ENCODE results near the gene RPS26. TPM values are rescaled to one million over a fixed set of nuclear protein-coding genes. Genes with fewer than 3 reads are reported as not detected.
"Not testable (repeated sequence)": the region's sequence is repeated elsewhere in the genome, so short reads cannot be mapped to it uniquely, and the experiment has no call there.

Gene RPS26
- 31.2 TPM for total RNA-seq

DNA sequence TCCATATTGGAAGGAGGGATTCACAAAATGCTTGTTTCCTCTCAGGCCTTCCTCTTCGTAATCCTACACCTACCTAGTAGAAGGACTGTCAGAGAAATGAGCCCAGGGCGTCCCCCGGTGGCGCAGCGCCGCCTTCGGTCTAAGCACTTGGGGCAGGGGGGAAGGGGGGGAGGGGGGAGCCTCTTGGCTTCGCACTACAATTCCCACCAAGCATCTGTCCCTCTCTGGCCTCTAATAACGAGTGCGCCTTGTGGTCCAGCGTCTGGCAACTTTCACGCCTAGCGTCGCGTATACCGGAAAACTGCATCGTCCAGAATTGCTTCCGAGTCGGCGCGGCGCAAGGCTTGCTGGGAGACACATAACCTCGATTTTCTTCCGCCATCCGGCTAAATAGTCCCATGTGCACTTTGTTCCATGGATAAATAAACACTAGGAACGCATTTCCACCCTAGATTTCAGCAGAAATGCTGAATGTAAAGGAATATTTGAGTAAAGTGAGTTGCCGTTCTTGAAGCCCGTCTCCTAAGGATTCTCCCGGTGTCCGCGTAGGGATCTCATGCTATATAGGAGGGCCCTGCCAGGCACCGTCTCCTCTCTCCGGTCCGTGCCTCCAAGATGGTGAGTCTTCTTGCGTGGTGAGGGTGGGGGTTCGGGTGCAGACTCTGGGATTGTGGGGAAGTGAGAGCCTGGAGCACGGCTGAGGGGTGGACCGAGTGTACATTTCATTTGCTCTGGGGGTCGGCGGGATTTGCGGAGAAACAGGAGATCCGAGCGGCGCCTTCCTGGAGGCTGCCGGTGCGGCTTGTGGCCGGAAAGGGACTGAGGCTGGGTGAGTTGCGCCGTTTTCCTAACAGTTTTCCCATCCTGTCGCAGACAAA, at the start of gene RPS26:
RPS26 (plus strand) TSS at position 367 of the 878 bp plus-strand sequence; CDS start at position 616, 249 bp downstream.
- ATAC-seq (peak; percentile 88), DNase-seq (ENCODE audit: low spot score) (peak; percentile 94)

DNA sequence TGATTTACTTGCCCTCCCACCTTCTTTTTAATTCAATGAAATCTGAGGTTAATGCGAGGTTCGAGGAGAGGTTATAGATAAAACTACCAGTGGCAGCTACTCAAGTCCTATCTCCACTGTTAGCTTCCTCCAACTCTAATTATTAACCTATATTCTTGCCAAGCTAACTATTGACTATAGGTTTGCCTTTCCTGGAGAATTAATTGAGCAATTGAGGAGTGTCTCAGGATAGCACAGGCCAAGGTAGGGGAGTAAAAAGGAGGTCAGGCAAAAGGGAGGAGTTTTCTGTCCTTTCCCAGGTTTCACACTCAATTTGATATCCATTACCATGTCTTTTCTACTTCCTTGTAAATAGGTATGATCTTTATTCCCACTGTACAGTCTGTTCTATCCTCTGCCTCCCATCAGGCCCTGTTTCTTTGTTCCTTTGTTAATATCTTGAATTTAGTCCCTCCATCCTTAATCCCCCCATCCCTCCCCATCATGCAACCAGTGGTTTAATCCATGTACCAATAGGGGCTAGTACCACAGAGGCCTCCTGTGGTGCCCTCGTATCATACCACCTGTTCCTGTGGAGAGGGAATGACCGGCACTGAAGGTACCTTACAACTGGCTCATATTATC, 48.4 kb upstream of the RPS26 start:
- ATAC-seq = no peak
- no peak for DNase-seq (ENCODE audit: low spot score)

- ATAC-seq (peak; percentile 4), DNase-seq (ENCODE audit: low spot score) (no peak)
Observed at GRCh38 chr12:55995366-55995765, 46.4 kb upstream of the RPS26 start.

GRCh38 chr12:55996201-55996714, 45.5 kb upstream of the RPS26 start:
- ATAC-seq (peak; percentile 59), DNase-seq (ENCODE audit: low spot score) (peak; percentile 64)

- ATAC-seq (peak; percentile 92), DNase-seq (ENCODE audit: low spot score) (peak; percentile 98)
Observed at GRCh38 chr12:55996715-55997534, 44.8 kb upstream of the RPS26 start, which contains the start of gene SUOX. Gene SUOX, plus strand, starts transcription at chr12:55997276. Its CDS starts 4,946 bp downstream, at chr12:56002222.

DNA sequence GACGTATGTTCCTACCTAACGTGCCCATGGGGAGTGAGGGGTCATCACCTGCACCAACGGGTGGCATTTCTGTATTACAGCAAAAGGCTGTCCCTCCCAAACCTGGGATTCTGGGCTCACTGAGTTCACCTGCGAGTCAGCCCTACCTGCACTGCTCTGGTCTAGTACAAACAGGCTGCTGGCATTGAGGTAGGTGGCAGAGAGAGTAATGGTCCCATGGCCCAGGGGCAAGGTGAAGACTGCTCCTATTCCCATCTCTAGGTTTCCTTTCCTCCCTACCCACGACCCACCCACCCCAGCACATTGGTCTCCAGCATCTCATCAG, 44.2 kb upstream of the RPS26 start:
- DNase-seq (ENCODE audit: low spot score) (no peak), ATAC-seq (peak; percentile 49)

- ATAC-seq; DNase-seq (ENCODE audit: low spot score): not testable (repeated sequence)
Observed at GRCh38 chr12:55999522-55999921, 42.2 kb upstream of the RPS26 start.

- not testable (repeated sequence) for ATAC-seq
Observed at GRCh38 chr12:55999999-56000540, 41.6 kb upstream of the RPS26 start.

DNA sequence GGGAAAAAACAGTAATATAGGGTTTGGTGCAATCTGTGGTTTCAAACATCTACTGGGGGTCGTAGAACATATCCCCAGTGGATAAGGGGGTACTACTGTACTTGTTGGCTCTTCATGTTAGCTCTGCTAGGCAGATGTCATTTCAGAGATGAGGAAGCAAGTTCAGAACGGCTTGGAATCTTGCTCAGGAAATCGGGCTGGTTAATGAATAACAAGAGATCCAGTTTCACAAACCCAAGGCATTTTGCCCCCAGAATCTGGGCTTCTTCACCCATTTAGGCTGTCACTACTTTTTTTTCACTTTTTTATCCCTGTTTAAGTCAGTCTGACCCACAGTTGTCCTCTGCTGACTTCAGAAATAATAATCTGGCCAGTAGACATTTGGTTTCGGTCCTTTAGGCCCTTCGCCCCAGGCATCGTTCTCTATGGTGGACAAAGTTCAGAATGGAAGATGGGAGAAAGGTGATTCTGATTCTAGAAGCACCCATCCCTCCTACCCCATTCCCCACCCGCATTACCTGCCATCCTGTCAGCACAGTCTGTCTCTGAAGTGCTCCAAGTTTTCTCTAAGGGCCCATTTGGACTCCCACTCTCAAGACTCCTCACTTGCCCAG, 40.1 kb upstream of the RPS26 start:
- ATAC-seq = peak; percentile 29

More at GRCh38 chr12:55999999-56000540, 41.6 kb upstream of the RPS26 start:
- DNase-seq (ENCODE audit: low spot score) = not testable (repeated sequence)

DNA sequence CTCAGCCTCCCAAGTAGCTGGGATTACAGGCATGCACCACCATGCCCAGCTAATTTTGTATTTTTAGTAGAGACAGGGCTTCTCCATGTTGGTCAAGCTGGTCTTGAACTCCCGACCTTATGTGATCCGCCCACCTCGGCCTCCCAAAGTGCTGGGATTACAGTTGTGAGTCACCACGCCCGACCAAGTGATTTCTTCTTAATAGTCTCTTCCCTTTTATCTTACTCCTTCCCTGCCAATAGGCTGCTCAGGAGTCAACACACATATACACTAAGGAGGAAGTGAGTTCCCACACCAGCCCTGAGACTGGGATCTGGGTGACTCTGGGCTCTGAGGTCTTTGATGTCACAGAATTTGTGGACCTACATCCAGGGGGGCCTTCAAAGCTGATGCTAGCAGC, 38.3 kb upstream of the RPS26 start:
- not testable (repeated sequence) for DNase-seq (ENCODE audit: low spot score); ATAC-seq

More for the DNA sequence above, 40.1 kb upstream of the RPS26 start:
- DNase-seq (ENCODE audit: low spot score) = no peak

- ATAC-seq (no peak), DNase-seq (ENCODE audit: low spot score) (no peak)
Observed at GRCh38 chr12:56004211-56004610, 37.5 kb upstream of the RPS26 start.

DNA sequence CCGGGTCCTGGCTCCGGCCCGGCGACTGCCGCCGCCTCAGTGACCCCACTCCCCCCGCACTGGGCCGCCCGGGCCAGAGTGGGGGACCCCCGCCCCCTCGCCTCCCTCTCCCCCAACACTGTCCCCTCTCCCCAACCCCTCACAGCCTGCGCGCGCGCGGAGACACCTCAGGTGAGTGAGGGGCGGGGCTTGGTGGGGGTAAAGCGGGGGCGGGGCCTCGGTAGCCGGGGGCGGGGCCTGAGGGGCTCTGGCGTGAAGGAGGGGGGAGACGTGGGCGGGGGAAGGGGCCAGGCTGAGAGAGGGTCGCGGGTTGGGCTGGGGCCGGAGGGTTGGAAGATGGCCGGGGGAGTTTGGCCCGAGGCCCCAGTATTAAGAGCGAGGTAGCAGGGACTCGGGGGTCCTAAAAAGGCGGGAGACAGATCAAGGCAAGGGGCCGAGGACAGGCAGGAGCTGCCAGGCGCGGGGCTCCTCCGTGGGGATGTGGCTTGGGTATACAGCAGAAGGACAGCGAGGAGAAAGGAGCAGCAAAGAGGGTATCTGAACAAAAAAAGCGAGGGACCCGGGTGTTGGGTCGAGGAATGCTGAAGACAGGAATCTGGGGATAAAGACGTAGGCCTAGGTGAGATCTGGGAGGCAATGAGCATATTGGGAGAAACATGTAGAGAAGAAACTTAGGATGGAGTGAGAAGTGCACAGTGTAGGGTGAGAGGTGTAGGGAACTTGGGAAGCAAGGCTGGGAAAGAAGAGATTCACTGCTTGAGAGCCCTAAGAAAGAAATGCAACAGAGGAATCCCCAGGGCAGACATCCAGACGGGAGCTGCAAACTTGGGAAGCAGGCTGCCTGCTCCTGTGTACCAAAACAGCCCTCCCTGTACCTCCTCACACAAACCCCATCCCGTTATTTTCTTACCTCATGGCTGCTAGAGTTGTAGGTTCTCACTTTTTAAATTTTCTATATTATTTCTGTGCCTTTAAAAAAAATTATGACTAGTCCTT, 33.9 kb upstream of the RPS26 start:
- peak; percentile 66 for DNase-seq (ENCODE audit: low spot score)
- ATAC-seq = peak; percentile 85

DNA sequence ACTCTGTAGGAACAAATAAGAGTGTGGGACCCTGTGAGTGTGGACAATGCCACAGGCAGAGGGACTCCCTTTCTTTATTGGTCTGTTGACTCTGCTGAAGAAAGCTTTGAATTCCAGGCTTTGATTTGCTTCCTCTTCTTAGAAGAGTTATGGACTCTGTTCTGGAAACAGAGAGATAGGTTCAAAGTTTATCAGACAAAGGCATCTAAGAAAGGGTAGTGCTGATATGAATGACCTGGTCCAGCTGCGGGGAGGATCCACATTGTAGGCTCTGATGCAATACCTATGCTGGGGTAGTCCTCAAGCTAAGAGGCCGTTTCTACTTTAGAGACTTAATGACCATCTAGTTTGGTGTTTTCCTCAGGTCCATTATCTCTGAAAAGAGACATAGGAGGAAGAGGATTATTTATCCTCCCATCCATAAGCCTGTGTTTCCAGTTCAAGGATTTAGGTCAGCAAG, 31.6 kb upstream of the RPS26 start:
- DNase-seq (ENCODE audit: low spot score) (no peak), ATAC-seq (no peak)

GRCh38 chr12:56011509-56012090, 30.1 kb upstream of the RPS26 start:
- DNase-seq (ENCODE audit: low spot score) = no peak

DNA sequence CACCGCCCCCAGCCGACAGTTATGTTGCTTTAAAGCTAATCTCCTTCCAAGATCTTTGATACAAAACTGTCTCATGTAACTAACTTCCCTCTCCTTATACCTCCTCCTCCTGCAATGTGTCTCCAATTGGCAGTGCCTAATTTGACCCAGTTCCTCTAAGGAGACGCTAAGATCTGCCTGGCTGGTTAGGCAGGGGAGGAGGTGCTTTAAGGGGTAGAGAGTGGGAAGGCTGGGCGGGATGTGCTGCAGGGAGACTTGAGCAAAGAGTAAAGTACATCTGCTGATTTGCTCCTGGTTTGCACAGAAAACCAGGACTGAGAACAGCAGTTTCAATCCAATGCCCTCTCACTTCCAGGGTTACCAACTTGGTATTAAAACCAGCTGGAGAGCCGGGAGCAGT, 28.2 kb upstream of the RPS26 start:
- peak; percentile 78 for ATAC-seq

More at GRCh38 chr12:56011509-56012090, 30.1 kb upstream of the RPS26 start:
- ATAC-seq = no peak

GRCh38 chr12:56014205-56014604, 27.5 kb upstream of the RPS26 start:
- ATAC-seq (no peak), DNase-seq (ENCODE audit: low spot score) (no peak)

More for the DNA sequence above, 28.2 kb upstream of the RPS26 start:
- no peak for DNase-seq (ENCODE audit: low spot score)

DNA sequence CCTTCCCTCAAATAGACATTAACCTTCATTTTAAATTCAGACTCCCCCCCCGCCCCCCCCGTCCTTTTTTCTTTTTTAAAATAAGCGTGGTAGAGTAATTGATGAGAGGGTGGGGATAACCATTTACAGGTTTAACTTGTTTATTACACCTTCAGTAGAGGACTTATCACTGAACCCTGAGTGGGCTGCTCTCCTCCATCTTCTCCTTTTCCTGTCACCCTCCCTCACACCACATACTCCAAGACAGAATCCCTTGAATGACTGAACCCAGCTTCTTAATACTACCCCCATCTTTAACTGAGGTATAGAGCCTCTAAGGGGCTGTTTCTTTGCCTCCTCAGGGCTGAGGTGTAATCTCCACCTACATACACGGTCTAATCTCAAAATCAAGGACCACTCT, 24.5 kb upstream of the RPS26 start:
- ATAC-seq = no peak
- no peak for DNase-seq (ENCODE audit: low spot score)

DNA sequence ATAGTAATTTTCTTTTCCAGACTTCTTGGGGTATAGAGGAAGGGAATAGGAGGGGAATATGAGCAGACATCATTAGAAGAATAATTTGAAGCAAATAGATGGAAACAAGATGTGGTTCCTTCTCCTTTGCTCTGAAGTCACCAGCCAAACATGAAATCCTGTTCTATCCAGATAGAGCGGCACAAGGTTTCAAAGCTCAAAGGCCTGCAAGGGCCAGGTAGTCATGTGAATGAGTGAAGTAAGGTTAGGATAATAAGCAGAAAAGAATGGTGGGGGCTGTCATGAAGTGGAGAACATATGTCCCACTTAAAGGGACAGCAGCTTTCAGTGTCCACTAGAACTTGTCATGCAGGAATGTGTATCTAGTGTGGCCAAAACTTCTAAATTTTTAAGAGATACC, 23.4 kb upstream of the RPS26 start:
- DNase-seq (ENCODE audit: low spot score) = no peak

More for the DNA sequence above, 23.4 kb upstream of the RPS26 start:
- no peak for ATAC-seq

Measured in left lobe of liver (tissue), 2 donors.